SK-N-SH treated with all-trans-retinoic acid at 6 μM for 48 hours (cell line): ENCODE measurements around the gene OBSL1.

Experiments
- ATAC-seq: fragments of 200-7000 bp; cut with Tn5 transposase; 3 replicates; pipeline ENCODE4 v1.9.1; 2020; ENCODE audit warnings: mild to moderate bottlenecking, moderate library complexity
- ARNTL ChIP-seq: fragments of 450-650 bp; formaldehyde crosslinking; IDR thresholded peaks from 2 replicates; pipeline ENCODE4 v1.5.0; 2020; ENCODE audit warnings: low read depth, mild to moderate bottlenecking, moderate library complexity, borderline replicate concordance
- BACH2 ChIP-seq: fragments of 250-450 bp; sonication (Bioruptor Pico); IDR thresholded peaks from 2 replicates; pipeline ENCODE4 v1.9.0; 2021; ENCODE audit warnings: mild to moderate bottlenecking, borderline replicate concordance
- CREB5 ChIP-seq: fragments of 250-450 bp; sonication (Bioruptor Pico); IDR thresholded peaks from 2 replicates; pipeline ENCODE4 v1.5.1; 2020; ENCODE audit warnings: low read depth, mild to moderate bottlenecking, moderate library complexity
- ESRRG ChIP-seq: fragments of 250-450 bp; sonication (Bioruptor Pico); IDR thresholded peaks from 2 replicates; pipeline ENCODE4 v1.6.1; 2021; ENCODE audit warnings: mild to moderate bottlenecking
- GLIS3 ChIP-seq: fragments of 250-450 bp; sonication (Bioruptor Pico); IDR thresholded peaks from 2 replicates; pipeline ENCODE4 v1.5.0; 2020; ENCODE audit warnings: mild to moderate bottlenecking, moderate library complexity
- OSR1 ChIP-seq: fragments of 250-450 bp; sonication (Bioruptor Pico); IDR thresholded peaks from 2 replicates; pipeline ENCODE4 v1.8.0; 2022; ENCODE audit warnings: moderate library complexity, mild to moderate bottlenecking, inconsistent platforms
- PATZ1 ChIP-seq: fragments of 250-450 bp; sonication (Bioruptor Pico); IDR thresholded peaks from 2 replicates; pipeline ENCODE4 v1.8.0; 2020; ENCODE audit warnings: mild to moderate bottlenecking, moderate library complexity, borderline replicate concordance
- POU6F1 ChIP-seq: fragments of 250-450 bp; sonication (Bioruptor Pico); IDR thresholded peaks from 2 replicates; pipeline ENCODE4 v1.8.0; 2021; ENCODE audit warnings: low read depth, mild to moderate bottlenecking, moderate library complexity, borderline replicate concordance
- PPARA ChIP-seq: fragments of 250-450 bp; sonication (Bioruptor Pico); IDR thresholded peaks from 2 replicates; pipeline ENCODE4 v1.5.0; 2020; ENCODE audit warnings: mild to moderate bottlenecking, borderline replicate concordance
- RARB ChIP-seq: fragments of 250-450 bp; sonication (Bioruptor Pico); IDR thresholded peaks from 2 replicates; pipeline ENCODE4 v1.8.0; 2021; ENCODE audit warnings: mild to moderate bottlenecking, moderate library complexity
- SNAI2 ChIP-seq: fragments of 250-450 bp; sonication (Bioruptor Pico); IDR thresholded peaks from 2 replicates; pipeline ENCODE4 v1.5.0; 2020; ENCODE audit warnings: mild to moderate bottlenecking, moderate library complexity
- TCF4 ChIP-seq: fragments of 250-450 bp; sonication (Bioruptor Pico); IDR thresholded peaks from 2 replicates; pipeline ENCODE4 v1.8.0; 2021; ENCODE audit warnings: mild to moderate bottlenecking, moderate library complexity, borderline replicate concordance
- TOX ChIP-seq: fragments of 250-450 bp; sonication (Bioruptor Pico); IDR thresholded peaks from 2 replicates; pipeline ENCODE4 v1.8.0; 2021; ENCODE audit warnings: mild to moderate bottlenecking, moderate library complexity, borderline replicate concordance
- TSHZ2 ChIP-seq: fragments of 250-450 bp; sonication (Bioruptor Pico); IDR thresholded peaks from 2 replicates; pipeline ENCODE4 v1.5.0; 2020; ENCODE audit warnings: mild to moderate bottlenecking, moderate library complexity
- ZC3H10 ChIP-seq: fragments of 250-450 bp; sonication (Bioruptor Pico); IDR thresholded peaks from 2 replicates; pipeline ENCODE4 v1.5.1; 2021; ENCODE audit warnings: mild to moderate bottlenecking, moderate library complexity
- ZFP3 ChIP-seq: fragments of 250-450 bp; sonication (Bioruptor Pico); IDR thresholded peaks from 2 replicates; pipeline ENCODE4 v1.5.0; 2020; ENCODE audit warnings: mild to moderate bottlenecking, moderate library complexity
- ZNF565 ChIP-seq: fragments of 450-650 bp; formaldehyde crosslinking; conservative IDR thresholded peaks from 2 replicates; pipeline ENCODE4 v1.5.0; 2020; ENCODE audit warnings: low read depth, mild to moderate bottlenecking, moderate library complexity
- ZNF70 ChIP-seq: fragments of 450-650 bp; formaldehyde crosslinking; IDR thresholded peaks from 2 replicates; pipeline ENCODE4 v1.5.0; 2020; ENCODE audit warnings: mild to moderate bottlenecking, moderate library complexity
- ZNF8 ChIP-seq: fragments of 450-650 bp; formaldehyde crosslinking; IDR thresholded peaks from 2 replicates; pipeline ENCODE4 v1.5.0; 2020; ENCODE audit warnings: mild to moderate bottlenecking, moderate library complexity

Gene OBSL1

GRCh38 chr2:219576505-219577388, 5.4 kb upstream of the OBSL1 start:
- ATAC-seq = no peak; the same call in 2 of the 3 replicates
- TF ChIP-seq ZNF565 (CRISPR knock-in tag) = no peak
- no peak for TF ChIP-seq ESRRG (CRISPR knock-in tag)
- no peak for TF ChIP-seq ZNF8 (CRISPR knock-in tag)
- no peak for TF ChIP-seq TCF4 (CRISPR knock-in tag)
- no peak for TF ChIP-seq RARB
- TF ChIP-seq PPARA = no peak

GRCh38 chr2:219575566-219576504, 4.5 kb upstream of the OBSL1 start:
- no peak for ATAC-seq
- no peak for TF ChIP-seq ESRRG (CRISPR knock-in tag)
- no peak for TF ChIP-seq OSR1 (CRISPR knock-in tag)
- no peak for TF ChIP-seq ZNF8 (CRISPR knock-in tag)

GRCh38 chr2:219574484-219575311, 3.4 kb upstream of the OBSL1 start:
- no peak for TF ChIP-seq TCF4 (CRISPR knock-in tag)
- TF ChIP-seq ESRRG (CRISPR knock-in tag) = no peak
- TF ChIP-seq ZC3H10 (CRISPR knock-in tag) = no peak
- TF ChIP-seq, all 23 proteins: peak for 0
- ATAC-seq = no peak

GRCh38 chr2:219573166-219573565, 1.8 kb upstream of the OBSL1 start:
- ATAC-seq = no peak
- TF ChIP-seq TSHZ2 (CRISPR knock-in tag) (no peak), CREB5 (CRISPR knock-in tag) (no peak), ZNF70 (CRISPR knock-in tag) (no peak), BACH2 (CRISPR knock-in tag) (no peak), ESRRG (CRISPR knock-in tag) (no peak), PATZ1 (CRISPR knock-in tag) (no peak), ZFP3 (CRISPR knock-in tag) (no peak), POU6F1 (CRISPR knock-in tag) (no peak), SNAI2 (CRISPR knock-in tag) (no peak), ARNTL (CRISPR knock-in tag) (no peak), ZNF8 (CRISPR knock-in tag) (no peak), GLIS3 (no peak), TOX (no peak), OSR1 (CRISPR knock-in tag) (no peak), PPARA (no peak), ZC3H10 (CRISPR knock-in tag) (no peak), ZNF565 (CRISPR knock-in tag) (no peak), TCF4 (CRISPR knock-in tag) (no peak)
